Neural cell (in vitro differentiated cells): Measurements from ENCODE around the gene PTK7. TPM values are rescaled to one million over a fixed set of nuclear protein-coding genes. Genes with fewer than 3 reads are reported as not detected.

ENCODE experiments used
- H2AFZ ChIP-seq: fragments of 200-600, 300-800 bp; sonication (generic), shearing (Covaris generic); 2 replicates; pipeline ENCODE4 v1.6.0; 2014; ENCODE audit warnings: low read depth, mild to moderate bottlenecking, antibody characterized with exemption, low read length, moderate library complexity
- H3F3A ChIP-seq: fragments of 200-600 bp; shearing (Covaris generic); 2 replicates; pipeline ENCODE4 v1.6.1; 2016; ENCODE audit warnings: mild to moderate bottlenecking, moderate library complexity, mixed read lengths, antibody characterized with exemption, low read length; ENCODE audit not compliant: insufficient read depth, poor library complexity, severe bottlenecking
- H3K27ac ChIP-seq: fragments of 200-600, 300-800 bp; sonication (generic), shearing (Covaris generic); 2 replicates; pipeline ENCODE4 v1.5.1; 2014; ENCODE audit warnings: mild to moderate bottlenecking, low read length, moderate library complexity
- H3K27me3 ChIP-seq: fragments of 300-800, 200-600 bp; sonication (generic), shearing (Covaris generic); 2 replicates; pipeline ENCODE4 v1.6.0; 2014; ENCODE audit warnings: mild to moderate bottlenecking, low read depth, low read length, moderate library complexity; ENCODE audit not compliant: insufficient read depth
- H3K36me3 ChIP-seq: fragments of 300-800, 200-600 bp; sonication (generic), shearing (Covaris generic); 2 replicates; pipeline ENCODE4 v1.5.1; 2014; ENCODE audit warnings: mild to moderate bottlenecking, antibody characterized with exemption, low read length, moderate library complexity; ENCODE audit not compliant: insufficient read depth
- H3K4me2 ChIP-seq: fragments of 300-800, 200-600 bp; sonication (generic), shearing (Covaris generic); 2 replicates; pipeline ENCODE4 v1.6.0; 2014; ENCODE audit warnings: mild to moderate bottlenecking, low read length
- H3K4me3 ChIP-seq: fragments of 300-800, 200-600 bp; sonication (generic), shearing (Covaris generic); 2 replicates; pipeline ENCODE4 v1.5.1; 2014; ENCODE audit warnings: mild to moderate bottlenecking, low read length, moderate library complexity
- H3K79me2 ChIP-seq: fragments of 200-600 bp; shearing (Covaris generic); replicated peaks from 2 replicates; pipeline ENCODE4 v1.6.0; 2014; ENCODE audit warnings: mild to moderate bottlenecking, low read length, moderate library complexity; ENCODE audit not compliant: insufficient read depth
- H3K9ac ChIP-seq: fragments of 300-800, 200-600 bp; sonication (generic), shearing (Covaris generic); 2 replicates; pipeline ENCODE4 v1.6.1; 2016; ENCODE audit warnings: mild to moderate bottlenecking, low read length, mixed read lengths
- H3K9me2 ChIP-seq: fragments of 200-600 bp; shearing (Covaris generic); 2 replicates; pipeline ENCODE4 v1.6.1; 2016; ENCODE audit warnings: mild to moderate bottlenecking, low read length, mixed read lengths; ENCODE audit not compliant: insufficient read depth
- H3K9me3 ChIP-seq: fragments of 200-600, 300-800 bp; sonication (generic), shearing (Covaris generic); 2 replicates; pipeline ENCODE4 v1.6.1; 2016; ENCODE audit warnings: mild to moderate bottlenecking, mixed run types, low read length, moderate library complexity, mixed read lengths
- H4K20me1 ChIP-seq: fragments of 200-600 bp; shearing (Covaris generic); 2 replicates; pipeline ENCODE4 v1.6.1; 2016; ENCODE audit warnings: mild to moderate bottlenecking, mixed run types; ENCODE audit not compliant: insufficient read depth
- EP300 ChIP-seq: fragments of 450-650 bp; conservative IDR thresholded peaks from 2 replicates; pipeline ENCODE4 v1.6.1; 2014; ENCODE audit warnings: antibody characterized with exemption, mild to moderate bottlenecking, moderate library complexity; ENCODE audit not compliant: poor library complexity, severe bottlenecking
- EZH2 ChIP-seq: fragments of 200-600, 300-800 bp; shearing (Covaris generic), sonication (generic); IDR thresholded peaks from 2 replicates; pipeline ENCODE4 v1.6.1; 2014; ENCODE audit warnings: antibody characterized with exemption, low read length, borderline replicate concordance, mild to moderate bottlenecking; ENCODE audit not compliant: insufficient read depth, poor library complexity, severe bottlenecking
- MXI1 ChIP-seq: fragments of 450-650 bp; conservative IDR thresholded peaks from 2 replicates; pipeline ENCODE4 v1.6.1; 2014; ENCODE audit warnings: antibody characterized with exemption, mild to moderate bottlenecking; ENCODE audit not compliant: poor library complexity, severe bottlenecking
- POLR2AphosphoS5 ChIP-seq: IDR thresholded peaks from 2 replicates; pipeline ENCODE4 v1.6.1; 2012
- RAD21 ChIP-seq: fragments of 450-650 bp; conservative IDR thresholded peaks from 2 replicates; pipeline ENCODE4 v1.6.1; 2014; ENCODE audit warnings: antibody characterized with exemption, mild to moderate bottlenecking, moderate library complexity
- SMC3 ChIP-seq: fragments of 450-650 bp; conservative IDR thresholded peaks from 2 replicates; pipeline ENCODE4 v1.6.1; 2014; ENCODE audit warnings: antibody characterized with exemption, mild to moderate bottlenecking, moderate library complexity; ENCODE audit not compliant: poor library complexity
- TAF1 ChIP-seq: IDR thresholded peaks from 2 replicates; pipeline ENCODE4 v1.6.1; 2012; ENCODE audit warnings: low read depth
- polyA plus RNA-seq: library from polyadenylated mRNA; depleted of rRNA; stranded (reverse); fragments of >200 nt; gene quantifications from 2 replicates; pipeline ENCODE4 v1.2.3, GENCODE V29; 2014
- TF ChIP-seq, protein P1 (sequence below): IDR thresholded peaks from 2 replicates; pipeline ENCODE4 v1.6.1; 2012; ENCODE audit warnings: borderline replicate concordance
- TF ChIP-seq, protein P2 (sequence below): fragments of 450-650 bp; IDR thresholded peaks from 2 replicates; pipeline ENCODE4 v1.5.1; 2014; ENCODE audit warnings: antibody characterized with exemption, mild to moderate bottlenecking, moderate library complexity; ENCODE audit not compliant: poor library complexity, severe bottlenecking

PTK7 gene
- polyA plus RNA-seq, 1 donor from 2014 or later = 32.5 TPM

DNA sequence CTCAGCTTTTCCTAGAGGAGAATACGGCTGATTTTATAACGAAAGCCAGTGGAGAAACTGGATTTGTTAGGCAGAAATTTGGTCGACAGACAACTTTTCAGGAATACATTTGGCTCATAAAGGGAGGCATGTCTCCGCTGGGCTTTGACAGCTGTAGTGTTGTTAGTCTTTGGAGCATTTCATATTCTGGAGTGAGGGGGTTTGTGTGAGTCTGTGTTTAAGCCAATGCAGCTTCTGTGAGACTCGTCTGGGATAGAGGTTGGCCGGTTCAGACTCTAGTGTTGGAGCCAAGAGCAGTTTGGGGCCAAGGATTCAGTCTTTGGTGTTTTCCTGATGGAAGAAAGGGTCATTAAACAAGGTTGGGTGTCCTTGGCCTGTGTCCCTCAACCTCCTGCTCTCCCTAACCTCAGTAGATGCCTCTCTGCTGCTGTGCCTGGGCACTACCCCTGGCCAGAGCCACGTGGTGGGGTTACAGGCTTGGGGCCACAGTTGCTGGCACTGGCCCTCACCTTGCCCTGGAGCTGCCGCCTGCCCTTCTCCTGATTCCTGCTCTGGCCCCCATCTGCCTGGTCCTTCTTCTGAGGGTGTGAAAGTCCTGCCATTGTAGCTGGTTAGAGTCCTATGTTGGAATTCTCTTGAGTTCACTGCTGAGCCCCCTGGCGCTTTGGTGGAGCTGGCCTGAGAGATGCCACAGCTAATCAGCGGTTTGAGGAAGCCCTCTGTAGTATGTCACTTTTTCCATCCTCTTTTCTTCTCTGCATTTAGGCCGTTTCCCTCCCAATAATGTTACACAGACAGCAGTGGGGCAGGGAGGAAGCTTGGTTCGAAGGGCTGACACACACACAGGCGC lies 6.9 kb downstream of the PTK7 start:
- Histone ChIP-seq H3K9me2 (no peaks in the 10 kb centered on the region), H3K36me3 (no peaks in the 10 kb centered on the region), H3K4me2 (no peak overlapping the region), H3K79me2 (peaks cover 25% of the 10 kb centered on the region), H3K9me3 (no peaks in the 10 kb centered on the region), H3K27ac (no peak overlapping the region), H3K27me3 (no peaks in the 10 kb centered on the region), H3K9ac (no peak overlapping the region), H3F3A (no peaks in the 10 kb centered on the region), H2AFZ (no peak overlapping the region), H4K20me1 (no peaks in the 10 kb centered on the region), H3K4me3 (no peak overlapping the region)
- no peak for TF ChIP-seq SMC3
- TF ChIP-seq MXI1 = no peak
- TF ChIP-seq, protein P1, sequence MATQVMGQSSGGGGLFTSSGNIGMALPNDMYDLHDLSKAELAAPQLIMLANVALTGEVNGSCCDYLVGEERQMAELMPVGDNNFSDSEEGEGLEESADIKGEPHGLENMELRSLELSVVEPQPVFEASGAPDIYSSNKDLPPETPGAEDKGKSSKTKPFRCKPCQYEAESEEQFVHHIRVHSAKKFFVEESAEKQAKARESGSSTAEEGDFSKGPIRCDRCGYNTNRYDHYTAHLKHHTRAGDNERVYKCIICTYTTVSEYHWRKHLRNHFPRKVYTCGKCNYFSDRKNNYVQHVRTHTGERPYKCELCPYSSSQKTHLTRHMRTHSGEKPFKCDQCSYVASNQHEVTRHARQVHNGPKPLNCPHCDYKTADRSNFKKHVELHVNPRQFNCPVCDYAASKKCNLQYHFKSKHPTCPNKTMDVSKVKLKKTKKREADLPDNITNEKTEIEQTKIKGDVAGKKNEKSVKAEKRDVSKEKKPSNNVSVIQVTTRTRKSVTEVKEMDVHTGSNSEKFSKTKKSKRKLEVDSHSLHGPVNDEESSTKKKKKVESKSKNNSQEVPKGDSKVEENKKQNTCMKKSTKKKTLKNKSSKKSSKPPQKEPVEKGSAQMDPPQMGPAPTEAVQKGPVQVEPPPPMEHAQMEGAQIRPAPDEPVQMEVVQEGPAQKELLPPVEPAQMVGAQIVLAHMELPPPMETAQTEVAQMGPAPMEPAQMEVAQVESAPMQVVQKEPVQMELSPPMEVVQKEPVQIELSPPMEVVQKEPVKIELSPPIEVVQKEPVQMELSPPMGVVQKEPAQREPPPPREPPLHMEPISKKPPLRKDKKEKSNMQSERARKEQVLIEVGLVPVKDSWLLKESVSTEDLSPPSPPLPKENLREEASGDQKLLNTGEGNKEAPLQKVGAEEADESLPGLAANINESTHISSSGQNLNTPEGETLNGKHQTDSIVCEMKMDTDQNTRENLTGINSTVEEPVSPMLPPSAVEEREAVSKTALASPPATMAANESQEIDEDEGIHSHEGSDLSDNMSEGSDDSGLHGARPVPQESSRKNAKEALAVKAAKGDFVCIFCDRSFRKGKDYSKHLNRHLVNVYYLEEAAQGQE = no peak
- TF ChIP-seq EZH2 = no peak
- TF ChIP-seq, protein P2, sequence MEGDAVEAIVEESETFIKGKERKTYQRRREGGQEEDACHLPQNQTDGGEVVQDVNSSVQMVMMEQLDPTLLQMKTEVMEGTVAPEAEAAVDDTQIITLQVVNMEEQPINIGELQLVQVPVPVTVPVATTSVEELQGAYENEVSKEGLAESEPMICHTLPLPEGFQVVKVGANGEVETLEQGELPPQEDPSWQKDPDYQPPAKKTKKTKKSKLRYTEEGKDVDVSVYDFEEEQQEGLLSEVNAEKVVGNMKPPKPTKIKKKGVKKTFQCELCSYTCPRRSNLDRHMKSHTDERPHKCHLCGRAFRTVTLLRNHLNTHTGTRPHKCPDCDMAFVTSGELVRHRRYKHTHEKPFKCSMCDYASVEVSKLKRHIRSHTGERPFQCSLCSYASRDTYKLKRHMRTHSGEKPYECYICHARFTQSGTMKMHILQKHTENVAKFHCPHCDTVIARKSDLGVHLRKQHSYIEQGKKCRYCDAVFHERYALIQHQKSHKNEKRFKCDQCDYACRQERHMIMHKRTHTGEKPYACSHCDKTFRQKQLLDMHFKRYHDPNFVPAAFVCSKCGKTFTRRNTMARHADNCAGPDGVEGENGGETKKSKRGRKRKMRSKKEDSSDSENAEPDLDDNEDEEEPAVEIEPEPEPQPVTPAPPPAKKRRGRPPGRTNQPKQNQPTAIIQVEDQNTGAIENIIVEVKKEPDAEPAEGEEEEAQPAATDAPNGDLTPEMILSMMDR = no peak
- TF ChIP-seq EP300 = no peak
- no peak for TF ChIP-seq POLR2AphosphoS5
- TF ChIP-seq RAD21 = no peak
- TF ChIP-seq TAF1 = no peak

DNA sequence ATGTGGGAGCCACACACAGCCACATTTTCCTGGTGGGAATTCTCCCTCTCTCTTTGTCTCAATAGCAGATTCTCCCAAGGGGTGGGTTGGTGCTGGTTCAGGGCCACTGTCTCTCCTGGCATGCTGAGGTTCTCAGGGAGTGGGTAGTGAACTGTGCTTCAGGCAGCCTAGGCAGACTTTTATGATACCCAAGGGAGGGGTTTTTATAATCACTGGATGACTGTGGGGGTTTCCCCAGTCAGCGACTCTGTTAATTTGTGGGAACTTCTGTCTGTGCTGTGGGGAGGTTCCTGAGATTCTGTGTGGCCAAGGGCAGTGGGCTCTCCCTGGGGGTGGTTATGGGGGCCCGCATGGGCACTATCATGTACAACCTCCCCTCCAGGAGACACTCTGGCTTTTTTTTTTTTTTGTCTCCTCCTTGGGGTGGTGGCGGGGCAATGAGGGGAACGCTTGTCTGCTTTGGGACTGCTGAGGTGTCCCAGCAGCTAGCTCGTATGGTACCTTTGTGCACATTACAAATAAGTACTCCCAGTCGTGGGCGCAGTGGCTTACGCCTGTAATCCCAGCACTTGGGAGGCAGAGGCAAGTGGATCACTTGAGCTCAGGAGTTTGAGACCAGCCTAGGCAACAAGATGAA lies 10.0 kb downstream of the PTK7 start:
- H3K9ac ChIP-seq = no peak overlapping the region
- H3K36me3 ChIP-seq = no peaks in the 10 kb centered on the region
- H3K4me2 ChIP-seq = no peak overlapping the region
- no peaks in the 10 kb centered on the region for H3K27me3 ChIP-seq
- H3K27ac ChIP-seq = no peak overlapping the region
- H3K9me2 ChIP-seq = no peaks in the 10 kb centered on the region
- no peaks in the 10 kb centered on the region for H4K20me1 ChIP-seq
- no peaks in the 10 kb centered on the region for H3K9me3 ChIP-seq
- no peak for TF ChIP-seq EP300
- no peak for TF ChIP-seq SMC3
- no peak for TF ChIP-seq RAD21
- TF ChIP-seq, protein P1 = no peak
- TF ChIP-seq, protein P2 = no peak
- TF ChIP-seq TAF1 = no peak
- no peak for TF ChIP-seq EZH2
- TF ChIP-seq POLR2AphosphoS5 = no peak
- no peak for TF ChIP-seq MXI1
- no peak overlapping the region for H2AFZ ChIP-seq
- H3K79me2 ChIP-seq = peaks cover 15% of the 10 kb centered on the region
- no peaks in the 10 kb centered on the region for H3F3A ChIP-seq
- no peak overlapping the region for H3K4me3 ChIP-seq
